Fibroblast of the conjunctiva (primary cell): ENCODE measurements around the gene PZP.

Source experiments
- DNase-seq: peaks from one replicate; pipeline ENCODE4 v3.0.0-alpha.2; 2010; ENCODE audit warnings: low read depth

Gene PZP

GRCh38 chr12:9124383-9125031 lies 83.7 kb downstream of the PZP start:
- no peak for DNase-seq

GRCh38 chr12:9123781-9124382 lies 84.3 kb downstream of the PZP start:
- DNase-seq: no peak

GRCh38 chr12:9122091-9122609 lies 86.0 kb downstream of the PZP start:
- DNase-seq: no peak

- no peak for DNase-seq
Observed at GRCh38 chr12:9120487-9121184, 87.6 kb downstream of the PZP start.

- DNase-seq: no peak
Observed at GRCh38 chr12:9118158-9118557, 90.0 kb downstream of the PZP start.

- no peak for DNase-seq
Observed at GRCh38 chr12:9115731-9116559, 92.2 kb downstream of the PZP start, which contains the start of gene A2M. Gene A2M, minus strand, starts transcription at chr12:9115919. Its CDS starts 70 bp downstream, at chr12:9115849.

GRCh38 chr12:9114946-9115345 lies 93.2 kb downstream of the PZP start:
- DNase-seq: no peak

GRCh38 chr12:9113987-9114309 lies 94.2 kb downstream of the PZP start:
- no peak for DNase-seq

- no peak for DNase-seq
Observed at GRCh38 chr12:9113296-9113986, 94.8 kb downstream of the PZP start.

GRCh38 chr12:9112076-9112853 lies 95.9 kb downstream of the PZP start:
- DNase-seq: no peak

GRCh38 chr12:9111525-9111924 lies 96.7 kb downstream of the PZP start:
- DNase-seq: no peak

GRCh38 chr12:9109737-9110491 lies 98.3 kb downstream of the PZP start:
- no peak for DNase-seq

- DNase-seq: no peak
Observed at GRCh38 chr12:9109213-9109522, 99.0 kb downstream of the PZP start.

GRCh38 chr12:9108504-9109212 lies 99.5 kb downstream of the PZP start:
- DNase-seq: no peak

- no peak for DNase-seq
Observed at GRCh38 chr12:9107542-9107873, 100.7 kb downstream of the PZP start.

- no peak for DNase-seq
Observed at GRCh38 chr12:9106610-9107541, 101.3 kb downstream of the PZP start.

GRCh38 chr12:9106067-9106466 lies 102.1 kb downstream of the PZP start:
- DNase-seq: no peak

- DNase-seq: no peak
Observed at GRCh38 chr12:9104767-9105423, 103.3 kb downstream of the PZP start.
